Measurements from ENCODE around the gene CFAP58. TPM values are rescaled to one million over a fixed set of nuclear protein-coding genes. Genes with fewer than 3 reads are reported as not detected.

CFAP58 gene
- total RNA-seq, 2 donors from 2014 or later = 0.05 to 1.9 TPM

GRCh38 chr10:104317726-104318299 lies 35.8 kb upstream of the CFAP58 start:
- Histone ChIP-seq H3K27ac (peak overlapping the region in 1 of 2 donors; percentile 61), H3K4me1 (replicated peaks) (peaks cover 24% of the 10 kb centered on the region), H3K36me3 (peaks cover 0 to 10% of the 10 kb centered on the region in 2 donors), H3K27me3 (replicated peaks; ENCODE audit: insufficient read depth) (no peaks in the 10 kb centered on the region), H3K4me3 (no peak overlapping the region), H3K9me3 (no peaks in the 10 kb centered on the region)
- no peak for DNase-seq (ENCODE audit: low spot score)
- intact Hi-C loops (cut with DNase I) = no loop called here
- WGBS = 62% methylated on average over 7 of the region's 7 CpGs
- TF ChIP-seq, protein P1, sequence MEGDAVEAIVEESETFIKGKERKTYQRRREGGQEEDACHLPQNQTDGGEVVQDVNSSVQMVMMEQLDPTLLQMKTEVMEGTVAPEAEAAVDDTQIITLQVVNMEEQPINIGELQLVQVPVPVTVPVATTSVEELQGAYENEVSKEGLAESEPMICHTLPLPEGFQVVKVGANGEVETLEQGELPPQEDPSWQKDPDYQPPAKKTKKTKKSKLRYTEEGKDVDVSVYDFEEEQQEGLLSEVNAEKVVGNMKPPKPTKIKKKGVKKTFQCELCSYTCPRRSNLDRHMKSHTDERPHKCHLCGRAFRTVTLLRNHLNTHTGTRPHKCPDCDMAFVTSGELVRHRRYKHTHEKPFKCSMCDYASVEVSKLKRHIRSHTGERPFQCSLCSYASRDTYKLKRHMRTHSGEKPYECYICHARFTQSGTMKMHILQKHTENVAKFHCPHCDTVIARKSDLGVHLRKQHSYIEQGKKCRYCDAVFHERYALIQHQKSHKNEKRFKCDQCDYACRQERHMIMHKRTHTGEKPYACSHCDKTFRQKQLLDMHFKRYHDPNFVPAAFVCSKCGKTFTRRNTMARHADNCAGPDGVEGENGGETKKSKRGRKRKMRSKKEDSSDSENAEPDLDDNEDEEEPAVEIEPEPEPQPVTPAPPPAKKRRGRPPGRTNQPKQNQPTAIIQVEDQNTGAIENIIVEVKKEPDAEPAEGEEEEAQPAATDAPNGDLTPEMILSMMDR (IDR thresholded peaks at IDR 0.05) = no peak
- TF ChIP-seq POLR2AphosphoS5 (IDR thresholded peaks at IDR 0.05) (no peak), POLR2A (IDR thresholded peaks at IDR 0.05) (no peak)

- Histone ChIP-seq H3K27ac (peak overlapping the region in 1 of 2 donors; percentile 61), H3K4me1 (replicated peaks) (peaks cover 24% of the 10 kb centered on the region), H3K27me3 (replicated peaks; ENCODE audit: insufficient read depth) (no peaks in the 10 kb centered on the region), H3K36me3 (peaks cover 0 to 10% of the 10 kb centered on the region in 2 donors), H3K4me3 (no peak overlapping the region), H3K9me3 (no peaks in the 10 kb centered on the region)
- intact Hi-C loops (cut with DNase I) = no loop called here
- TF ChIP-seq POLR2A (IDR thresholded peaks at IDR 0.05) (no peak), POLR2AphosphoS5 (IDR thresholded peaks at IDR 0.05) (no peak)
- TF ChIP-seq, protein P1 (IDR thresholded peaks at IDR 0.05) = no peak
- DNase-seq (ENCODE audit: low spot score) = no peak
- WGBS = 88% methylated on average over 5 of the region's 5 CpGs
Observed at GRCh38 chr10:104318326-104318725, 35.3 kb upstream of the CFAP58 start.

DNA sequence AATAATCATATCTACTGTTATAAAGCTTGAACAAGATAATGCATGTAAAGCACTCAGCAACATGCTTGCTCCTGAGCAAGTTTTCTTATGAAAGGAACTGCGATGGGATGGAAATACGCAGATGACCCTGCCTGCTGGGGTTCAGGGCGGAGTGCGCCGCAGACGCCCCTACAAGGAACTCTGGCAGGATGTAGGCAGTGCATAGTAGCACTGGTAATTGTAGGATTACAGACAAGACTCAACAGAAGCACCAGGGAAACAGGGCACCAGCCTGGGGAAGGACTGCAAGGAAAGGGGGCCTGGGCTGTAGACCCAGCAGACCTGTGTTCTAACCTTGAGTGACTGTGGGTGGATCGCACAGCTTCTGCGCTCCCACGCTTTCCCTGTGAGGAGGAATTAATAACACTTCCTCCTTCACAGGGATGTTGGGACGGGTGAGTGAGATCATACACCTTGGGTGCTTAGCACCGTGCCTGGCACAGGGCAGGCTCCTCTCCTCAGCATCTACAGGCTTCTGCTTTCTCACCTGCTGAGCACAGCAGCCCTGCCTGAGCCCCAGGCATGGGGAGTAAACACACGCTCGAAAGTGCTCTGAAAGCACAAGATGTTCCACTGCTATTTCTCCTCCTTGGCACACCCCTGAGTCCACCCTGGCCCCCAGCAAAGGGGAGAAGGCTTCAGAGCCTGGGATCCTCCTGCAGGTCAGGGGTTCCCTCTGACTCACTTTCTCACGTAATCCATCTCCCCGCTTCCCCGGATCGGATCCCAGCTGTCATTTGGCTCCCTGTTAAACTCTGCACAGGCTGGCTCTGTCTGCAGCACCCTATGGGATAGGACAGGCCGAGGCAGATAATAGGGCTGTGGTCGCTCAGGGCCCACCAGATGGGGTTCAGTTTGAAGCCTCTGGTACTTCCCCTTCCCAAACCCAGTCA lies 34.6 kb upstream of the CFAP58 start:
- DNase-seq (ENCODE audit: low spot score) = no peak
- Histone ChIP-seq H3K27me3 (replicated peaks; ENCODE audit: insufficient read depth) (no peaks in the 10 kb centered on the region), H3K9me3 (no peaks in the 10 kb centered on the region), H3K4me3 (no peak overlapping the region), H3K4me1 (replicated peaks) (peaks cover 24% of the 10 kb centered on the region), H3K36me3 (peaks cover 0 to 9% of the 10 kb centered on the region in 2 donors), H3K27ac (peak overlapping the region; percentile 43 to 61)
- intact Hi-C loops (cut with DNase I) = no loop called here
- peak; percentile 75 for TF ChIP-seq POLR2AphosphoS5 (IDR thresholded peaks at IDR 0.05)
- TF ChIP-seq, protein P1 (IDR thresholded peaks at IDR 0.05) = no peak
- no peak for TF ChIP-seq POLR2A (IDR thresholded peaks at IDR 0.05)
- WGBS = 66% methylated on average over 19 of the region's 19 CpGs

DNA sequence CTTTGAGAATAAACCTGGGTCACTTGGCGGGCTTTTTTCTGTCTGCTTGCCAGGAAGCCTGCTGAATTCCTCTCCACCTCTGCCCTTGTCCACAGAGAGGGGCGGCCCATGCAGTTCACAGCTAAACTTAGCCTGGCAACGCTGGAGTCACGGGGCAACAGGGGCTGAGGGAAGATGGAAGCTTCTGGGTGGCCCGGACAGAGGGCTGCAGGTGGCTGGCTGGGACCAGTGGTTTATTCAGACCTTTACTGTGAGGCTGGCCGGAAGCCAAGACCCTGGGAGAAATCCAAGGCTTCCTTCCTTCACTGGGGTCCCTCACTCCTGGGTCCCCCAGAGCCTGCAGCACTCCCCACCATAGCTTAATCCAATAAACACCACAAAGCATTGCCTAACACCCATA lies 32.4 kb upstream of the CFAP58 start:
- 78% methylated on average over 6 of the region's 6 CpGs for WGBS
- H3K27me3 ChIP-seq (replicated peaks; ENCODE audit: insufficient read depth) = no peaks in the 10 kb centered on the region
- peaks cover 24% of the 10 kb centered on the region for H3K4me1 ChIP-seq (replicated peaks)
- no peaks in the 10 kb centered on the region for H3K36me3 ChIP-seq
- no peak overlapping the region for H3K27ac ChIP-seq
- H3K9me3 ChIP-seq = no peaks in the 10 kb centered on the region
- TF ChIP-seq POLR2AphosphoS5 (IDR thresholded peaks at IDR 0.05) = no peak
- no peak for TF ChIP-seq POLR2A (IDR thresholded peaks at IDR 0.05)
- TF ChIP-seq, protein P1 (IDR thresholded peaks at IDR 0.05) = no peak
- intact Hi-C loops (cut with DNase I) = no loop called here
- DNase-seq (ENCODE audit: low spot score) = no peak
- no peak overlapping the region for H3K4me3 ChIP-seq

Data from prostate gland (tissue), 2 donors.